ENCODE measurements around the gene ANKIB1.

ANKIB1 gene

GRCh38 chr7:92415225-92415624 lies 169.5 kb downstream of the ANKIB1 start:
- H3K27ac ChIP-seq (ENCODE audit: low read length, poor library complexity, severe bottlenecking): no peak overlapping the region
- no peak overlapping the region for H3K9ac ChIP-seq (ENCODE audit: low read length)
- peaks cover 0 to 11% of the 10 kb centered on the region in 2 experiments for H3K27me3 ChIP-seq (ENCODE audit: control insufficient read depth in 1 of 2, insufficient read depth in 1 of 2, low read length in 2 of 2)
- no peak overlapping the region for H3K4ac ChIP-seq (ENCODE audit: low read depth in 1 of 2, low read length in 2 of 2)
- H2BK5ac ChIP-seq (ENCODE audit: low read depth, low read length, poor library complexity, severe bottlenecking): no peak overlapping the region
- no peak overlapping the region for H2AFZ ChIP-seq (ENCODE audit: low read depth, low read length)
- H3K79me1 ChIP-seq (replicated peaks; ENCODE audit: low read length, poor library complexity, severe bottlenecking): no peaks in the 10 kb centered on the region
- H3K36me3 ChIP-seq (ENCODE audit: control insufficient read depth in 1 of 2, insufficient read depth in 2 of 2, low read depth in 1 of 2, low read length in 2 of 2): no peaks in the 10 kb centered on the region
- no peaks in the 10 kb centered on the region for H3K9me3 ChIP-seq (ENCODE audit: control insufficient read depth, low read length)
- no peak overlapping the region for H3K18ac ChIP-seq (ENCODE audit: low read depth in 1 of 2, low read length in 2 of 2)
- H4K91ac ChIP-seq (ENCODE audit: low read length): no peak overlapping the region
- H4K8ac ChIP-seq (ENCODE audit: low read length): peak overlapping the region; percentile 31
- H2BK120ac ChIP-seq (ENCODE audit: low read depth, low read length): no peak overlapping the region
- H2AK5ac ChIP-seq (ENCODE audit: low read length, severe bottlenecking): no peak overlapping the region
- no peak overlapping the region for H3K4me3 ChIP-seq (ENCODE audit: insufficient read depth in 1 of 2, low read depth in 1 of 2, low read length in 2 of 2)
- no peak overlapping the region for H3K14ac ChIP-seq (ENCODE audit: low read length in 2 of 2)
- H3K4me2 ChIP-seq (ENCODE audit: low read length, poor library complexity, severe bottlenecking): no peak overlapping the region
- WGBS: 91% methylated on average over 3 of the region's 5 CpGs
- no peak overlapping the region for H2BK15ac ChIP-seq (ENCODE audit: low read depth, poor library complexity, severe bottlenecking)
- no peak overlapping the region for H3K23ac ChIP-seq (ENCODE audit: low read length in 2 of 2)
- no peak overlapping the region for H2BK12ac ChIP-seq (ENCODE audit: low read length in 2 of 2)
- no peaks in the 10 kb centered on the region for H3K4me1 ChIP-seq (ENCODE audit: control insufficient read depth, insufficient read depth, low read depth, low read length)
- DNase-seq: no peak

GRCh38 chr7:92417913-92418312 lies 172.1 kb downstream of the ANKIB1 start:
- Histone ChIP-seq H3K27me3 (ENCODE audit: control insufficient read depth in 1 of 2, insufficient read depth in 1 of 2, low read length in 2 of 2) (peaks cover 0 to 9% of the 10 kb centered on the region in 2 experiments), H3K79me1 (replicated peaks; ENCODE audit: low read length, poor library complexity, severe bottlenecking) (no peaks in the 10 kb centered on the region), H4K8ac (ENCODE audit: low read length) (no peak overlapping the region), H3K23ac (ENCODE audit: low read length in 2 of 2) (no peak overlapping the region), H3K18ac (ENCODE audit: low read depth in 1 of 2, low read length in 2 of 2) (no peak overlapping the region), H3K4me2 (ENCODE audit: low read length, poor library complexity, severe bottlenecking) (no peak overlapping the region), H3K4ac (ENCODE audit: low read depth in 1 of 2, low read length in 2 of 2) (no peak overlapping the region), H3K9me3 (ENCODE audit: control insufficient read depth, low read length) (no peaks in the 10 kb centered on the region), H3K36me3 (ENCODE audit: control insufficient read depth in 1 of 2, insufficient read depth in 2 of 2, low read depth in 1 of 2, low read length in 2 of 2) (no peaks in the 10 kb centered on the region), H2BK12ac (ENCODE audit: low read length in 2 of 2) (no peak overlapping the region), H2BK120ac (ENCODE audit: low read depth, low read length) (no peak overlapping the region), H2AFZ (ENCODE audit: low read depth, low read length) (no peak overlapping the region), H2BK15ac (ENCODE audit: low read depth, poor library complexity, severe bottlenecking) (no peak overlapping the region), H3K4me3 (ENCODE audit: insufficient read depth in 1 of 2, low read depth in 1 of 2, low read length in 2 of 2) (no peak overlapping the region), H2AK5ac (ENCODE audit: low read length, severe bottlenecking) (no peak overlapping the region), H2BK5ac (ENCODE audit: low read depth, low read length, poor library complexity, severe bottlenecking) (no peak overlapping the region), H3K14ac (ENCODE audit: low read length in 2 of 2) (no peak overlapping the region), H3K9ac (ENCODE audit: low read length) (no peak overlapping the region), H3K4me1 (ENCODE audit: control insufficient read depth, insufficient read depth, low read depth, low read length) (peaks cover 4% of the 10 kb centered on the region), H4K91ac (ENCODE audit: low read length) (peak overlapping the region; percentile 69), H3K27ac (ENCODE audit: low read length, poor library complexity, severe bottlenecking) (no peak overlapping the region)
- DNase-seq: no peak
- WGBS: 92% methylated on average over 5 of the region's 5 CpGs

GRCh38 chr7:92421676-92422435 lies 176.1 kb downstream of the ANKIB1 start:
- H3K9ac ChIP-seq (ENCODE audit: low read length): no peak overlapping the region
- H2BK12ac ChIP-seq (ENCODE audit: low read length in 2 of 2): peak overlapping the region in 1 of 2 experiments; percentile 87
- no peak overlapping the region for H4K8ac ChIP-seq (ENCODE audit: low read length)
- H4K91ac ChIP-seq (ENCODE audit: low read length): no peak overlapping the region
- no peak overlapping the region for H3K18ac ChIP-seq (ENCODE audit: low read depth in 1 of 2, low read length in 2 of 2)
- peak; percentile 46 for DNase-seq
- no peak overlapping the region for H3K23ac ChIP-seq (ENCODE audit: low read length in 2 of 2)
- H3K9me3 ChIP-seq (ENCODE audit: control insufficient read depth, low read length): no peaks in the 10 kb centered on the region
- H3K4me2 ChIP-seq (ENCODE audit: low read length, poor library complexity, severe bottlenecking): no peak overlapping the region
- H2BK15ac ChIP-seq (ENCODE audit: low read depth, poor library complexity, severe bottlenecking): no peak overlapping the region
- H2AFZ ChIP-seq (ENCODE audit: low read depth, low read length): no peak overlapping the region
- peaks cover 0 to 4% of the 10 kb centered on the region in 2 experiments for H3K27me3 ChIP-seq (ENCODE audit: control insufficient read depth in 1 of 2, insufficient read depth in 1 of 2, low read length in 2 of 2)
- peak overlapping the region in 1 of 2 experiments; percentile 68 for H3K4ac ChIP-seq (ENCODE audit: low read depth in 1 of 2, low read length in 2 of 2)
- no peak overlapping the region for H2BK120ac ChIP-seq (ENCODE audit: low read depth, low read length)
- H3K27ac ChIP-seq (ENCODE audit: low read length, poor library complexity, severe bottlenecking): no peak overlapping the region
- no peaks in the 10 kb centered on the region for H3K36me3 ChIP-seq (ENCODE audit: control insufficient read depth in 1 of 2, insufficient read depth in 2 of 2, low read depth in 1 of 2, low read length in 2 of 2)
- H2BK5ac ChIP-seq (ENCODE audit: low read depth, low read length, poor library complexity, severe bottlenecking): no peak overlapping the region
- H3K4me1 ChIP-seq (ENCODE audit: control insufficient read depth, insufficient read depth, low read depth, low read length): peaks cover 5% of the 10 kb centered on the region
- H3K79me1 ChIP-seq (replicated peaks; ENCODE audit: low read length, poor library complexity, severe bottlenecking): no peaks in the 10 kb centered on the region
- H3K4me3 ChIP-seq (ENCODE audit: insufficient read depth in 1 of 2, low read depth in 1 of 2, low read length in 2 of 2): no peak overlapping the region
- H2AK5ac ChIP-seq (ENCODE audit: low read length, severe bottlenecking): no peak overlapping the region
- 65% methylated on average over 4 of the region's 5 CpGs for WGBS
- peak overlapping the region in 1 of 2 experiments; percentile 15 for H3K14ac ChIP-seq (ENCODE audit: low read length in 2 of 2)

GRCh38 chr7:92422926-92423325 lies 177.2 kb downstream of the ANKIB1 start:
- H3K4ac ChIP-seq (ENCODE audit: low read depth in 1 of 2, low read length in 2 of 2): no peak overlapping the region
- no peak overlapping the region for H2AK5ac ChIP-seq (ENCODE audit: low read length, severe bottlenecking)
- no peaks in the 10 kb centered on the region for H3K36me3 ChIP-seq (ENCODE audit: control insufficient read depth in 1 of 2, insufficient read depth in 2 of 2, low read depth in 1 of 2, low read length in 2 of 2)
- no peak overlapping the region for H3K4me2 ChIP-seq (ENCODE audit: low read length, poor library complexity, severe bottlenecking)
- no peak overlapping the region for H2BK15ac ChIP-seq (ENCODE audit: low read depth, poor library complexity, severe bottlenecking)
- no peak overlapping the region for H3K23ac ChIP-seq (ENCODE audit: low read length in 2 of 2)
- H3K14ac ChIP-seq (ENCODE audit: low read length in 2 of 2): no peak overlapping the region
- no peaks in the 10 kb centered on the region for H3K9me3 ChIP-seq (ENCODE audit: control insufficient read depth, low read length)
- H3K4me1 ChIP-seq (ENCODE audit: control insufficient read depth, insufficient read depth, low read depth, low read length): peaks cover 5% of the 10 kb centered on the region
- WGBS: 95% methylated on average over 6 of the region's 6 CpGs
- H3K27ac ChIP-seq (ENCODE audit: low read length, poor library complexity, severe bottlenecking): no peak overlapping the region
- no peak overlapping the region for H3K9ac ChIP-seq (ENCODE audit: low read length)
- no peak overlapping the region for H3K4me3 ChIP-seq (ENCODE audit: insufficient read depth in 1 of 2, low read depth in 1 of 2, low read length in 2 of 2)
- DNase-seq: no peak
- peaks cover 0 to 4% of the 10 kb centered on the region in 2 experiments for H3K27me3 ChIP-seq (ENCODE audit: control insufficient read depth in 1 of 2, insufficient read depth in 1 of 2, low read length in 2 of 2)
- H4K91ac ChIP-seq (ENCODE audit: low read length): no peak overlapping the region
- H2AFZ ChIP-seq (ENCODE audit: low read depth, low read length): no peak overlapping the region
- H2BK12ac ChIP-seq (ENCODE audit: low read length in 2 of 2): peak overlapping the region in 1 of 2 experiments; percentile 15
- no peaks in the 10 kb centered on the region for H3K79me1 ChIP-seq (replicated peaks; ENCODE audit: low read length, poor library complexity, severe bottlenecking)
- H2BK5ac ChIP-seq (ENCODE audit: low read depth, low read length, poor library complexity, severe bottlenecking): no peak overlapping the region
- H2BK120ac ChIP-seq (ENCODE audit: low read depth, low read length): no peak overlapping the region
- no peak overlapping the region for H4K8ac ChIP-seq (ENCODE audit: low read length)
- no peak overlapping the region for H3K18ac ChIP-seq (ENCODE audit: low read depth in 1 of 2, low read length in 2 of 2)
